ENCODE results near the gene PRDM4.

GRCh38 chr12:107760809-107761501, at the start of gene PRDM4:
- TF ChIP-seq CTCF (IDR thresholded peaks at IDR 0.05) (peak; percentile 77), POLR2AphosphoS5 (IDR thresholded peaks at IDR 0.05; ENCODE audit: low read depth, low read length) (peak; percentile 68), REST (IDR thresholded peaks at IDR 0.05; ENCODE audit: insufficient read depth in 1 of 2, low read depth in 2 of 2, low read length in 1 of 2) (no peak), SIN3A (IDR thresholded peaks at IDR 0.05; ENCODE audit: borderline replicate concordance, insufficient read depth, low read depth, low read length) (peak; percentile 81; the same call in 1 of the 2 replicates)
